CD4-positive, alpha-beta T cell treated with Interleukin-21 for 1 hour (primary cell): ENCODE results near the gene ICE2.

Experiments used
- DNase-seq: peaks from one replicate; pipeline ENCODE4 v3.0.0-alpha.2; 2020

Gene ICE2

DNA sequence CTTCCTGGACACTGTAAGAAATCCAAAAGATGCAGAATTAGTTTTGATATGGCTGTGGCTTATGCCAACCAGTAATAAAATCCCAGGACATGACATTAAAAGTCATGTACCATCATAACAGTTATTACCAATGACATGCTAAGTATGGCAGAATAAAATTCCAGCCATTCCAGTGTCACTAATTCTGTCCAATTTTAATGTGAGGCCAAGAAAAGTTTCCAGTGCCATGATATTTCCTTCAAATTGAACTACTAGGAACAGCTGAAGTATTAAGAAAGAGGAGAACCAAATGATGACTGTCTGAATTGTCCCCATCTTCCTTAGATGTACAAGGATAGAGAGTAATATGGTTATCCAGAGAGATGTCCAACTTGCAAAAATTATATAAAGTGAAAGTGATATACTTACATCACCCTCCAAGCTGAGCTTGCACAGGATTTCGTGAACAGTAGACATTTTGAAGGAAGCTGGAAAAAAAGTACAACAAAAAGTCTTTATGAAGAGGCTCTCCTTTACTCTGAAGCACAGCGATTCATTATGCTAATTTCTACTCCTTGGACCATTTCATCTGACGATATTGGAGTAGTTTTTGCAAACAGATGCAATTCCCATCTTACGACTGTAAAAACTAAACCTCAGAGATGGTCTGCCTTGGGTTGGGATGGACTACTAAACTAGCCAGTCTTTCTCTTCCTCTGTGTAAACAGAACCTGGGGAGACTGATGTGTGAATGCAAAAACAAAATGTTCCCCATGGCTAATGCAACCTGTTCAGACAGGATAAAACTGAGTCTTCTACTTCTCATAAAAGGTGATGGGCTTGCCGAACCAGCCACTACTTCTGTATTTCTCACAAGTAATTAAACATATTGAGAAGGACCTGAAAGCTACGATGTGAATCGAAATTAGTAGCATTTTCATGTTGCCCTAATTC lies 93.1 kb downstream of the ICE2 start:
- no peak for DNase-seq

DNA sequence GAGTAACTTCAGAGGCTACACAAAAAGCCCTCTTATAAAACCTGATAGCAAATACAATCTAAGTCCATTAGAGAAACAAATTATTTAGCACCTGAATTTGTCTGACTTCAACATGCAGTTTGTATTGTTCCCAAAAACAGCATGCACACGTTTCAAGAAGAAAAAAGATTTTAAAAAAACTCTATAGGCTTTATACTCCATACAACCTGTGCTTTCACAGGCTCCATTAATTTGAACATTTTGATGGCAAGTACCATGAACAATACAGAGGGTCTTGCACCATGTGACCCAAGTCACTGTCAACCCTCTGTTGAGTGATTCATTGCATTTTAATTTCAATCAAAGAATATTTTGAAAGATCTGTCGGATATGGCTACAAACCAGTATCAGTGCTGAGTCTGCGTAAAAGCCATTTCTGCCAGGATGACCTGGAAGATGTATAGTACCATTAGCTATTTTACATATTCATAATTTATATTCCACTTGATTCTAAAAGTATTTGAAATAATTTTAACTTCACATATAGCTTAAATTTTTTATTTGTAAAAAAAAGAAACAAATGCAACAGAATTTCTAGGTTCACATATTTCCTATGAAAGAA lies 94.3 kb downstream of the ICE2 start:
- DNase-seq: no peak

DNA sequence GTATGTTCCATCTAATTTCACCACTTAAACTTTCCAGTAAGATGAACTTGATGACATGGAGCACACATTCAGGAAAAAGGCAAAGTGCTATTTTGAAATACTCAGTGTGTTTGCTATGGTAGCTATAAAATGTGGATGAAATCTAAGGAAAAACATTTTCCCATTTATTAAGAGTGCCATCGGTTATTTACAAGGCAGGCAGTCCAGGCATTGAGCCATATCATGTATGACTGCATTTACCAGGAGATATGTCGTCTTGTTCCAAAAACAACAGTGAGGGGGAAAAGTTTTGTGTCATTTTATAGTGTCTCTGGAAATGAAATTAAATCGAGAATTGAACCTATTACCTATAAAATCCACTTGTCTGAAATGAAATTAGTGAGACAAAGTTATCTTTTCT lies 94.9 kb downstream of the ICE2 start:
- DNase-seq: no peak

DNA sequence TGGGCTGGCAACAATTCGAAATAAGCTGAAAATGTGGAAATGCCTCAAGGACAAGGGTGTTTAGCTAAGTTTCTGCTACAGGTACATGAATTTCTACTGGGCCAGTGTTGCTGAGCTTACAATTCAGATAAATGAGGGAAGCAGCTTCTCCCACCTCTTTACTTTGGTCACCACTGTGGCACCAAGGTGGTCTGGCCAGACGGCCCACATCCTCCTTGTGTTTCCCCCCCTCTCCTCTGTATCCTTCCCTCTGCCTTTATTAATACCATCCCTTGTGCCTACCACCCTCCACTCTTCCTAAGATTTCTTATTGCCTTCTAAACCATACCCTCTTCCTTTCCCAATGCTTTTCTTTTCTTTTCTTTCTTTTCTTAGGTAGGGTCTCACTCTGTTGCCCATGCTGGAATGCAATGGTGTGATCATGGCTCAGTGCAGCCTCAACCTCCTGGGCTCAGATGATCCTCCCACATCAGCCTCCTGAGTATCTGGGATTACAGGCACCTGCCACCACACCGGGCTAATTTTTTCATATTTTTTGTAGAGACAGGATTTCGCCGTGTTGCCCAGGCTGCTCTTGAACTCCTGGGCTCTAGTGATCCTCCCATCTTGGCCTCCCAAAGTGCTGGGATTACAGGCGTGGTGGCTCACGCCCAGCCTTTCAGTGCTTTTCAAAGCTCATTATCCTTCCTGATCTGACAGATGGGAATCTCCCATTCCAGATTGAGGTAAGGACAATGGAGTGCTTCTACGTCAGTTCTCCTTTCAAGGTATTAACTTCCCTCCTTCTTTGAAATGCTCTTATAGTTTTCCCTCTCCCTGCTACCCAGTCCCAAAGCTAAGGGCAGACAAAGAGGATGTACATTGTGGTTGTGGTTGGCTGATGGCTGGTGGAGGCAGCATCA lies 95.9 kb downstream of the ICE2 start:
- no peak for DNase-seq

DNA sequence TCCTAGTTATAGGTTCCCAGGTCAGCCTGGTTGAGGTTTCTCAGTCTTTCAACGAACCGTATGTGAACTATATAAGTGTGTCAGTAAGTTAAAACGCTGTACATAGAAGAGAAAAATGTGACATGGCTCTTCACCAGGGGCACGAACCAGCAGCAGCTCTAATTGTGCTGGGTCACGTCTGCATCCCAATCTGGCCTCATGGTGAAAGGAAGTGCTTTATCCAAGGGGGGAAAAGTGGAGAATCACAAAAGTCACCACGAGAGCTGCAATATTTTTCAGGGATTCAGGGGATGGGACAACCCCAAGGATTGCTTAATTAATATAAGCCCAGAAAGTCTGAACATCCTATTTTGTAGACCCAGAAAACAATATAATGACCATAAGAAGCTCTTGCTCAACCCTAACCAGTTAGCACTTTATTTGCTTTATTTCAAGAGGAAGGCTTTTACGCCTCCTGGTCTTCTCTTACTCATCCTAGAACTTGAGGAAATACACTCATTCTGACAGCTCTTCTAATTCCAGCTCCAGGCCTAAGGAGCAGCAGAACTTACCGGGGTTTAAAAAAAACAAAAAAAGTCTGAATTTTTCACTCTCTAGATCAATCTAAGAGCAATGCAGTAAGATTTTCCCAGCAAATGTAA lies 97.7 kb downstream of the ICE2 start:
- no peak for DNase-seq

DNA sequence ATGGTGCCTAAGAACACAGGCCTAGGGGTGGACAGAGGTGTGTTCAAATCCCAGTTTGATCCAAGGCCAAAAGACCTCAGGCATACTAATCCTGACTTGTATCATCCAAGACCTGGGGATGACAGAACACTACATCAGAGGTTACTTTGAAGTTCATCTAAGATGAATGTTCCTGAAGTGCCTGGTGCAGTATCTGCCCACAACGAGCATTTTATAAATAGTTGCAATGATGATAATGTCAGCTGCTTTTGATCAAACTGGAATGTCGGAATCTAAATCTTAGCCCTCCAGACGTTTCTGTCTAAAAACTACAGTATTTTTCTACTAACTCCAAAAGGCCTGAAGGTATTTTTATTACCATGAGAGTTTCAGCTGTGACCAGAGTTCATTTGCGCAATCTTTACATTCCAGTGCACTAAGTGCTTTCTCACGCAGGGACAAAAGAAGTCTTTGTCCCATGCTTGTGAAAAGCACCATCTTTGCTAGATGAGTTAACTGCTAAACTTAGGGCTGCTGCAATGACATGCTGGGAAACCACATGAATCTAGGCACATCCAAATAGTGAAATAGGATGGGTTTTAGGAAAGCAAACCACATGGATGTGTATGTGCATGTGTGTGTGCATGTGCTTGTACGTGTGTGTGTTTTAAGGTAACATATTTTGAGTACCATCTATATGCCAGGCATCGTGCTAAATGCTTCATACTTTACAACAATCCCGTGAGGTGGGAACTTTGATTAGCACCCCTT lies 99.2 kb downstream of the ICE2 start:
- DNase-seq: no peak

DNA sequence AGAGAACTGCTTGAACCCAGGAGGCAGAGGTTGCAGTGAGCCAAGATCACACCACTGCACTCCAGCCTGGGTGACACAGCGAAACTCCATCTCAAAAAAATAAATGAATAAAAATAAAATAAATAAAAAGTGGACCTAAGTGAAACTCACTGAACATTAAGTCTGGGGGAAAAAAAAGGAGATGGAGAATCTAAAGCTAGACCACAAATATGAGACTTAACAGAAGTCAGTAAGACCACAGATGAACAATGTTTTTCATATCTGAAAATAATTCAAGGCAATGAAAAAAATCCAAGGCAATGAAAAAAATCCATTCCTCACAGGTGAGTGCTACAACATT lies 99.8 kb downstream of the ICE2 start:
- DNase-seq: no peak

- no peak for DNase-seq
These were observed 102.3 kb downstream of the ICE2 start for GRCh38 chr15:60376677-60377095.

GRCh38 chr15:60375306-60375705 lies 103.6 kb downstream of the ICE2 start:
- no peak for DNase-seq

DNA sequence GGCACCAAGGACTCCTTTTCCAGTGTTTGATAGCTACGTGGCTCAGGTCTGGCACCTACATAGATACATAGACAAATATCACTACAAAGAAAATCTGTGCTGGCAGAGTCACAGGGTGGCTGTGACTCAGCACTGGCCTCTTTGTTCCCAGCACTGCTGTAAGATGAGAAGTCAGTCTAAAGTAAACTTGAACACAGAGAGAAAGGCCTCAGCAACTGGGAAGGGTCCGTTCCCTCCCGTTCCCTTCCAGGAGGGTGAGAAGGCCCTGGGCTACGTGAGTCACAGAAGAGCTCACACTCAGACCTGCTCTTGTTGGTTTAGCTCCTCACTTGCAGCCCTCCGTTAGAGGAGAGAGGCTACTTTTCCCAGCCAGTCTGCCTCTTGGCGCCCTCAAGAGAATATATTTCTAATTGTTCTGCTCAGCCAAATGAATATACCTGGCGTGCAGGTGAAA lies 104.3 kb downstream of the ICE2 start:
- DNase-seq: no peak

GRCh38 chr15:60374209-60374608 lies 104.7 kb downstream of the ICE2 start:
- no peak for DNase-seq

DNA sequence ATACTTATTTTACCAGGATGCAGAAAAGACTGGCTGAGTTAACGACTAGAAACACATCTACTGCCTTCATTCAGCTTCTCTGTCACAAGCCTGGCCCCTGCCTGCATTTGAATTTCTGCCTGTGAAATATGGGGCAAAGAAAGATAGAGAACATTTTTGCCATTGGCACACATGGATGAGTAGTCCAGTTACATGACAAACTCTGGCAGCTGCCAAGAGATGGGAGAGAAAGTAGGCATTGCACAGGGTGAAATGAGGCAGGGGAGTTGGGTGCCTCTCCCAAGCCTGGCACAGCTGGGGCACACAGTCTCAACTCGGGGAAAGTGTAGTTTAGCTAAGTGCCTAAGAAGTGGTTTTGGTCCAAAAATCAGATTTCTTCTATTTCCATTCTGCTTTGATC lies 105.2 kb downstream of the ICE2 start:
- no peak for DNase-seq

GRCh38 chr15:60373327-60373726 lies 105.6 kb downstream of the ICE2 start:
- no peak for DNase-seq

DNA sequence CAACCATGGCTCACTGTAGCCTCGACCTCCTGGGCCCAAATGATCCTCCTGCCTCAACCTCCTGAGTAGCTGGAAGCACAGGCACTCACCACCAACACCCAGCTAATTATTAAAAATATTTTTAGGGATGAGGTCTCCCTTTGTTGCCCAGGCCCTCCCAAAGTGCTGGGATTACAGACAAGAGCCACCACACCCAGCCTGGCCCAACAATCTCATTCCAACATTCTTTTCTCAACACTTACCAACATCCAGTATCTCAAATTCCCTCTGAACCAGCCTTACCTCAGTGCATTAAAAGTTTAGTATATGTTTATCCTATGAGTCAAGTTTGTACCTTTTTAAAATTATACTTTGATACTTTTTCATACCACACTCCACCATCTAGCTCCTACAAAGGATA lies 106.2 kb downstream of the ICE2 start:
- DNase-seq: no peak

DNA sequence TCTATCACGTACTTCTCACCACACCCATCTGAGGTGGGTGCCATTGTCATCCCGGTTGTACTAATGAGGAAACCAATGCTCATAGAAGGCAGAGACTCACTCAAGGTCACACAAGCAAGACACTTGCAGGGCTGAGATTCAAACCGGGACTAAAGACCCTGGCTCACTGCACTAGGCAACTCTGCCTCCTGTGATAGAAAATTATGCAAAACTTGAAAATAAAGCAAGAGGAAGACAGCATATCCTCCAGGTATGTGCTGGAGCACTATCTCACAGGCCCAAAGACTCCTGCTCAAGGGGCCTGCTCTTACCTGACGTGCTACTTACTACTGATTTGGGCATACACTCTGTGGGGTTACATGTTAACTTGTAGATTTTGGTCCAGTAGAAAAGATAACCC lies 106.7 kb downstream of the ICE2 start:
- no peak for DNase-seq

- no peak for DNase-seq
These were observed 107.5 kb downstream of the ICE2 start for GRCh38 chr15:60371175-60372051.

GRCh38 chr15:60370869-60371136 lies 108.1 kb downstream of the ICE2 start:
- DNase-seq: no peak

DNA sequence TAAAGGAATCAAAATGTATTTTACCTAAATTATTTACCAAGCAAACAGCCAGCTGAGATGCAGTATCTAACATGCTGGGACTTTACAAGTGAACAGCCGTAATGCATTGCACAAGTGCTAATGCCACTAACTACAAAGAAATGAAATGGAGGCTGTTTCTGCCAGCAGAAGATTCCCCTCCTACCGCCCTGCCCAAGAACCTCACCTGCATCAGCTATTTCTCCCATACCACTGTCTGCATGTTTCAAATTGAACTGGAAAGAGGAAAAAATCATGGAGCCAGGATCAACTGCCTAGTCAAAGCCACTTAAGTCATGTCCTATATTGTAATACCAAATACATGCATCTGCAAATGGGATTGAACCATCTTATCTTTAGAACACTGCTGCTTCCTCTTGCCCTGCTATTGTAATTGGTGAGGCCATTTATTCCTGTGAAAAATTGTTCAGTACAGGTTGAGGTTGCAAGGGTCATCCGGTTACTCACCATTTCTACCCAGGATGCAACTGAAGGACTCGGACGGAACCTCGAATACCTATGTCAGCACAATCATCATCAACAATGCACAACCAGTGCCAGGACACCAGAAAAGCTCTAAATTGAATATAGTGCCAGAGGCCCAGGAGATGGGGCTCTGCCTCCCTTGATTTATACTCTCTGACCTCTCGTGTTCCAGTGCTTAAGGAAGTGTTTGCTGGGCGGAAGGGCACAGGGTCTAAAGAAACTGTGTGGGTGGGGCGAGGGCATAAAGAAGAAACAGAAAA lies 108.7 kb downstream of the ICE2 start:
- no peak for DNase-seq

DNA sequence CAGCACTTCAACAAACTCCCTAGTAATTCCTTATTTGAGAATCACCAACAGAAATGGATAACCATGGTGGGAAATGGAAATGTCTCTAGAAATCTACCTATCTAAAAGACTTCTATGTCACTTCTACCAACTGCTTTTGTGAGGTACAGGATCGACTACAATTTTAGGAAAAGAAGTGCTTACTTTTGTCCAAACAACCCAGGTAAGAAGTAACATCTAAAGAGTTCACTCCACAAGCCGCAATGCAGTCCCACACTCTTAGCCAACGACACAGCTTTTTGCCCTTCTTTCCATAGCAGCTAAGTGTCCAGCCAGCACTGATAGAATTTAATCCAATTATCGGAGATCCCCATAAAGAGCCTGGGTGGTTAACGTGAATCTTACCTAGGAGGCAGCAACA lies 109.2 kb downstream of the ICE2 start:
- no peak for DNase-seq
